ENCODE results near the gene METTL15.

DNA sequence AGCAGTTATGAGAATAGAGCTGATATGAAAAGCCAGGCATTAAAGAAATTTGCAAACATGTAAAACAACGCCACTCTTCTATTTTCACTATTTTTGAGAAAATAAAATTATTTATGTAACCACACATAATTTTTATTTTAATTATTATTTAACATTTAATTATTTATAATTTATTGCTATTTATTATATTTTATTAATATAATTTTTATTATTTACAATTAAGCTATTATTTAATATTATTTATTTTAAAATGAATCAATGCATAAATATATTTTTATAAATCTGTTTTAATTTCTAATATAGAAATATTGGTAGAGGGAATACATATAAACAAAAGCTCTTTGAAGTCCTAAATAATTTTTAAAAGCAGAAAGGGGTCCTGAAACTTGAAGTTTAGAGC, 36.9 kb upstream of the METTL15 start:
- TF ChIP-seq CTCF (IDR thresholded peaks at IDR 0.05) (no peak), POLR2AphosphoS5 (IDR thresholded peaks at IDR 0.05) (no peak), POLR2A (IDR thresholded peaks at IDR 0.05) (no peak)

All from breast epithelium (tissue), 3 donors.